Osteoblast (primary cell): ENCODE measurements around the gene RBKS. TPM values are rescaled to one million over a fixed set of nuclear protein-coding genes. Genes with fewer than 3 reads are reported as not detected.

ENCODE experiments used
- DNase-seq: peaks from one replicate; pipeline ENCODE4 v3.0.0; 2011; ENCODE audit warnings: low spot score, mixed read lengths; ENCODE audit not compliant: insufficient read length; ENCODE audit errors: missing footprints
- H2AFZ ChIP-seq: 2 replicates; pipeline ENCODE4 v1.6.0; 2011; ENCODE audit warnings: mild to moderate bottlenecking, low read length
- H3K27ac ChIP-seq: 2 replicates; pipeline ENCODE4 v1.5.1; 2011; ENCODE audit warnings: mild to moderate bottlenecking, low read depth, low read length, moderate library complexity
- H3K27me3 ChIP-seq: 2 replicates; pipeline ENCODE4 v1.6.0; 2012; ENCODE audit warnings: mild to moderate bottlenecking, control low read depth, inconsistent platforms, low read length, moderate library complexity; ENCODE audit not compliant: insufficient read depth
- H3K36me3 ChIP-seq: 2 replicates; pipeline ENCODE4 v1.5.1; 2011; ENCODE audit warnings: mild to moderate bottlenecking, low read length, control low read depth, moderate library complexity; ENCODE audit not compliant: insufficient read depth
- H3K4me1 ChIP-seq: 2 replicates; pipeline ENCODE4 v1.5.1; 2011; ENCODE audit warnings: mild to moderate bottlenecking, low read length, control low read depth, moderate library complexity; ENCODE audit not compliant: insufficient read depth
- H3K4me2 ChIP-seq: 2 replicates; pipeline ENCODE4 v1.6.0; 2011; ENCODE audit warnings: mild to moderate bottlenecking, low read length; ENCODE audit not compliant: insufficient read depth
- H3K4me3 ChIP-seq: fragments of 200-600 bp; sonication (generic); 3 replicates; pipeline ENCODE4 v1.5.1; 2012; ENCODE audit warnings: mild to moderate bottlenecking, low read length, inconsistent platforms; ENCODE audit not compliant: insufficient read depth
- H3K79me2 ChIP-seq: 2 replicates; pipeline ENCODE4 v1.6.0; 2012; ENCODE audit warnings: mild to moderate bottlenecking, low read length, control low read depth, inconsistent platforms; ENCODE audit not compliant: insufficient read depth
- H3K9me3 ChIP-seq: 2 replicates; pipeline ENCODE4 v1.5.1; 2011; ENCODE audit warnings: low read depth, low read length, control low read depth
- H4K20me1 ChIP-seq: 2 replicates; pipeline ENCODE4 v1.6.0; 2012; ENCODE audit warnings: mild to moderate bottlenecking, low read length, control low read depth; ENCODE audit not compliant: insufficient read depth
- CTCF ChIP-seq: IDR thresholded peaks from 2 replicates; pipeline ENCODE4 v1.5.1; 2011; ENCODE audit warnings: mild to moderate bottlenecking, low read depth, low read length, moderate library complexity; ENCODE audit errors: extremely low read depth
- total RNA-seq: library from RNA; depleted of rRNA; stranded (reverse); fragments of >200 nt; gene quantifications from 2 replicates; pipeline ENCODE4 v1.2.3, GENCODE V29; 2012

Gene RBKS
- total RNA-seq, 1 donor = 1.1 TPM

DNA sequence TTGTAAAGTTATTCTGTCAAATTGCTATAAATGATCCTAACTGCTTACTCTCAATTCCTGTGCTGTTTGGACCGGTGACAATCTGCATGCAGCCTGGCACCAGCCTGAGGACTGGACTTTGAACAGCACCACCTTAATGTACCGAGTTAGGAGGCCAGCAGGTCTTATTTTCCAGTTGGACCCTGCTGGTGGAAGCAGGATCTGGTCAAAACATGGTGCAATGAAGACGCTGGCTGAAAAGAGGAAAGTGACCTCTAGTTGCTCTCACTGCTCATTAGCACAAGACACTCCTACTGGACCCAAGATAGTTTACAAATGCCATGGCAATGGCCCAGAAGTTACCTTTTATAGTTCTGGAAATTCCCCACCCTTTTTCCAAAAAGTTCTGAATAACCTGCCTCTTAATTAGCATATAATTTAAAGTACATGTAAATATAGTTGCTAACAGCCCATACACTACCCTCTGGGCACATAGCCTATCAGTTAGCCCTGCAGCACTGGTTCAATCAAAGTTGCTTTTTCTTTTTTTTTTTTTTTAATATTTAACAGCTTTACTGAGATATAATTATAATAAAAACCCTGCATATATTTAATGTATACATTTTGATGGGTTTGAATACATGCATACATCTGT lies 35.8 kb downstream of the RBKS start:
- Histone ChIP-seq H2AFZ (no peak overlapping the region), H3K4me2 (no peak overlapping the region), H3K27ac (no peak overlapping the region), H4K20me1 (no peaks in the 10 kb centered on the region), H3K4me3 (no peak overlapping the region), H3K79me2 (no peaks in the 10 kb centered on the region), H3K27me3 (no peaks in the 10 kb centered on the region), H3K36me3 (no peaks in the 10 kb centered on the region), H3K9me3 (no peaks in the 10 kb centered on the region), H3K4me1 (peaks cover 22% of the 10 kb centered on the region)
- DNase-seq = no peak
- TF ChIP-seq CTCF = no peak

GRCh38 chr2:27852691-27853090 lies 37.5 kb downstream of the RBKS start:
- no peak for TF ChIP-seq CTCF
- Histone ChIP-seq H3K36me3 (no peaks in the 10 kb centered on the region), H3K9me3 (no peaks in the 10 kb centered on the region), H3K4me2 (no peak overlapping the region), H4K20me1 (no peaks in the 10 kb centered on the region), H3K4me1 (peaks cover 22% of the 10 kb centered on the region), H3K27me3 (no peaks in the 10 kb centered on the region), H3K4me3 (no peak overlapping the region), H3K79me2 (no peaks in the 10 kb centered on the region), H2AFZ (no peak overlapping the region), H3K27ac (no peak overlapping the region)
- no peak for DNase-seq

- no peak for TF ChIP-seq CTCF
- no peak overlapping the region for H3K4me2 ChIP-seq
- no peaks in the 10 kb centered on the region for H3K79me2 ChIP-seq
- no peak for DNase-seq
- no peaks in the 10 kb centered on the region for H3K36me3 ChIP-seq
- peak overlapping the region; percentile 19 for H2AFZ ChIP-seq
- H3K4me3 ChIP-seq = no peak overlapping the region
- H3K9me3 ChIP-seq = no peaks in the 10 kb centered on the region
- H3K27me3 ChIP-seq = no peaks in the 10 kb centered on the region
- peaks cover 7% of the 10 kb centered on the region for H3K4me1 ChIP-seq
- H3K27ac ChIP-seq = no peak overlapping the region
- H4K20me1 ChIP-seq = no peaks in the 10 kb centered on the region
These were observed 40.5 kb downstream of the RBKS start for GRCh38 chr2:27849558-27850205.

GRCh38 chr2:27847333-27847732 lies 42.9 kb downstream of the RBKS start:
- H3K27ac ChIP-seq = no peak overlapping the region
- no peaks in the 10 kb centered on the region for H4K20me1 ChIP-seq
- no peaks in the 10 kb centered on the region for H3K36me3 ChIP-seq
- no peaks in the 10 kb centered on the region for H3K27me3 ChIP-seq
- peaks cover 7% of the 10 kb centered on the region for H3K4me1 ChIP-seq
- H3K4me2 ChIP-seq = no peak overlapping the region
- H3K4me3 ChIP-seq = no peak overlapping the region
- H2AFZ ChIP-seq = no peak overlapping the region
- TF ChIP-seq CTCF = no peak
- no peaks in the 10 kb centered on the region for H3K79me2 ChIP-seq
- no peaks in the 10 kb centered on the region for H3K9me3 ChIP-seq
- no peak for DNase-seq
